Measurements from ENCODE around the gene GTF2F1. TPM values are rescaled to one million over a fixed set of nuclear protein-coding genes. Genes with fewer than 3 reads are reported as not detected.

The GTF2F1 gene
- total and polyA plus RNA-seq, 2 donors (not counting 1 experiment from before 2014, with no cell fraction given), result 41.0 to 56.5 TPM

DNA sequence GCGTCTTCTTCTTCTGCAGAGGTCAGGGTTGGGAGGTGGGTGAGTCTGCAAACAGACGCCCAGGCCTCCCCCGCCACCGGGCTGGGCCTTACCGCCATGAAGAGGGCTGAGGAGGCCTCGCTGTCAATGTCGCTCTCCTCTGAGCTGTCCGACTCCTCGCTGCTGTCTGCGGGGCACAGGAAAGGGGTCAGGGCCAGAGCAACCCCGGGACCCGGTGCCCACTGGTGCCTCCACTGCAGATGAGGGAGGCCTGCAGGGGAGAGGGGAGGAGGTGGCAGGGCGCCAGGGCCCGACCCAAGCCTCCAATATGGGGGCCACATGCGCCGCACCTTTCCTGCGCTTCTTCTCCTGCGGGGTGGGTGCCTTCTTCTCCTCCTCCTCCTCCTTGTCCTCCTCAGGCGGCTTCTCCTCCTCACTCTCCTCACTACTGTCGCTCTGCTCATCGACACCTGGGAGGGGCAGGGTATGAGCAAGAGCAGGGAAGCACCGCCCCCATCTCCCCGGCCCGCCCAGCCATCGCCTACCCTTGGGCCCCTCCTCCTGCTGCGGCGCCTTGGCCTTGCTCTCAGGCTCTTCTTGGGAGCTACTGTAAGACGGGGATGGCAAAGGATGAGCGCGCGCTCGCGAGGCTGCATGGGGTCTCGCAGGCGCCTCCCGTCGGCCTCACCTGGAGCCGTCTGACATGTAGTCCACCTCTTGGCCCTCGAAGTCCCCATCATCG lies 11.8 kb downstream of the GTF2F1 start:
- no peaks in the 10 kb centered on the region for H3K4me1 ChIP-seq (ENCODE audit: control insufficient read depth in 2 of 2, insufficient read depth in 2 of 2, low read length in 2 of 2)
- intact Hi-C loops (cut with micrococcal nuclease), result no loop called here
- H3K36me3 ChIP-seq (replicated peaks in 1 of 2; ENCODE audit: control extremely low read depth in 1 of 2, control insufficient read depth in 1 of 2, extremely low read depth in 1 of 2, insufficient read depth in 2 of 2, low read length in 1 of 2), result peaks cover 0 to 51% of the 10 kb centered on the region in 2 experiments
- CTCF ChIA-PET, result no interaction called here
- no peak overlapping the region for H3K4me3 Mint-ChIP-seq
- H3K4me3 ChIP-seq (ENCODE audit: control extremely low read depth in 1 of 5, extremely low read depth in 1 of 5, insufficient read depth in 1 of 5, low read depth in 2 of 5, low read length in 4 of 5), result no peak overlapping the region
- no peak overlapping the region for H3K27ac Mint-ChIP-seq
- H3K27ac ChIP-seq (ENCODE audit: low read length in 2 of 2), result no peak overlapping the region
- POLR2A ChIA-PET, result no interaction called here
- WGBS (ENCODE audit: insufficient coverage), result 98% methylated on average over 34 of the region's 40 CpGs
- TF ChIP-seq, protein P1, sequence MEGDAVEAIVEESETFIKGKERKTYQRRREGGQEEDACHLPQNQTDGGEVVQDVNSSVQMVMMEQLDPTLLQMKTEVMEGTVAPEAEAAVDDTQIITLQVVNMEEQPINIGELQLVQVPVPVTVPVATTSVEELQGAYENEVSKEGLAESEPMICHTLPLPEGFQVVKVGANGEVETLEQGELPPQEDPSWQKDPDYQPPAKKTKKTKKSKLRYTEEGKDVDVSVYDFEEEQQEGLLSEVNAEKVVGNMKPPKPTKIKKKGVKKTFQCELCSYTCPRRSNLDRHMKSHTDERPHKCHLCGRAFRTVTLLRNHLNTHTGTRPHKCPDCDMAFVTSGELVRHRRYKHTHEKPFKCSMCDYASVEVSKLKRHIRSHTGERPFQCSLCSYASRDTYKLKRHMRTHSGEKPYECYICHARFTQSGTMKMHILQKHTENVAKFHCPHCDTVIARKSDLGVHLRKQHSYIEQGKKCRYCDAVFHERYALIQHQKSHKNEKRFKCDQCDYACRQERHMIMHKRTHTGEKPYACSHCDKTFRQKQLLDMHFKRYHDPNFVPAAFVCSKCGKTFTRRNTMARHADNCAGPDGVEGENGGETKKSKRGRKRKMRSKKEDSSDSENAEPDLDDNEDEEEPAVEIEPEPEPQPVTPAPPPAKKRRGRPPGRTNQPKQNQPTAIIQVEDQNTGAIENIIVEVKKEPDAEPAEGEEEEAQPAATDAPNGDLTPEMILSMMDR (IDR thresholded peaks at IDR 0.05), result no peak
- no peak for TF ChIP-seq EZH2 (IDR thresholded peaks at IDR 0.05; ENCODE audit: borderline replicate concordance, insufficient read depth, low read depth, low read length, poor library complexity, severe bottlenecking)
- no peak overlapping the region for H2AFZ ChIP-seq (ENCODE audit: insufficient read depth, low read depth, low read length, poor library complexity, severe bottlenecking)
- no peak overlapping the region for H3K4me2 ChIP-seq (replicated peaks; ENCODE audit: low read depth, low read length, poor library complexity, severe bottlenecking)
- ATAC-seq (ENCODE audit: low read depth) (no peak), DNase-seq (no peak)
- H3K27me3 Mint-ChIP-seq, result no peaks in the 10 kb centered on the region
- no peaks in the 10 kb centered on the region for H3K79me2 ChIP-seq (ENCODE audit: control insufficient read depth, insufficient read depth, low read length)
- H3K9ac ChIP-seq (ENCODE audit: low read length), result no peak overlapping the region
- no peaks in the 10 kb centered on the region for H3K27me3 ChIP-seq (replicated peaks in 1 of 4; ENCODE audit: control extremely low read depth in 1 of 4, control insufficient read depth in 3 of 4, insufficient read depth in 4 of 4, low read length in 3 of 4)
- no peaks in the 10 kb centered on the region for H4K20me1 ChIP-seq (ENCODE audit: control insufficient read depth, insufficient read depth, low read length, poor library complexity, severe bottlenecking)
- no peaks in the 10 kb centered on the region for H3K4me1 Mint-ChIP-seq
- peaks cover 0 to 18% (median 0%) of the 10 kb centered on the region in 3 donors for H3K9me3 ChIP-seq (ENCODE audit: control extremely low read depth in 1 of 3, control insufficient read depth in 2 of 3, insufficient read depth in 1 of 3, low read length in 2 of 3)
- peaks cover 3% of the 10 kb centered on the region for H3K9me3 Mint-ChIP-seq (ENCODE audit: insufficient read depth)

DNA sequence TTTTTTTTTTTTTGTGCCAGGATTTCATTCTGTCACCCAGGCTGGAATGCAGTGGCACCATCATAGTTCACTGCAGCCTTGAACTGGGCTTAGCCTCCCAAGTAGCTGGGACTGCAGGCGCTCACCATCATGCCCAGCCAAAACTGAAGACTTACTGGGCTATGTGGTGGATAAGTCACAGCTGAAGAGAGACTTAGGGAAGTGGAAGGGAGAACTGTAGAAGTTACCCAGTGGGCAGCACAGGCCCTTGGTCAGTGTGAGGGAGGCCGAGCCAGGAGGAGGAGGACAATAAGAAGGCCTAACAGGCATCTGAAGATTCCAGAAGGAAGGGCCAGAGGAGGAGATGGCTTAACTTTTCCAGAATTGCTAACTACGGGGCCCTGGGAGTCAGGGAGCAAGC lies 13.2 kb downstream of the GTF2F1 start:
- no peak overlapping the region for H2AFZ ChIP-seq (ENCODE audit: insufficient read depth, low read depth, low read length, poor library complexity, severe bottlenecking)
- no peak overlapping the region for H3K4me2 ChIP-seq (replicated peaks; ENCODE audit: low read depth, low read length, poor library complexity, severe bottlenecking)
- ATAC-seq (ENCODE audit: low read depth) (no peak), DNase-seq (no peak)
- Mint-ChIP-seq H3K27ac (no peak overlapping the region), H3K9me3 (ENCODE audit: insufficient read depth) (peaks cover 3% of the 10 kb centered on the region), H3K4me3 (no peak overlapping the region), H3K27me3 (no peaks in the 10 kb centered on the region), H3K4me1 (no peaks in the 10 kb centered on the region)
- POLR2A ChIA-PET, result no interaction called here
- H3K27me3 ChIP-seq (replicated peaks in 1 of 4; ENCODE audit: control extremely low read depth in 1 of 4, control insufficient read depth in 3 of 4, insufficient read depth in 4 of 4, low read length in 3 of 4), result no peaks in the 10 kb centered on the region
- peaks cover 0 to 18% (median 0%) of the 10 kb centered on the region in 3 donors for H3K9me3 ChIP-seq (ENCODE audit: control extremely low read depth in 1 of 3, control insufficient read depth in 2 of 3, insufficient read depth in 1 of 3, low read length in 2 of 3)
- 93% methylated on average over 3 of the region's 3 CpGs for WGBS (ENCODE audit: insufficient coverage)
- H3K79me2 ChIP-seq (ENCODE audit: control insufficient read depth, insufficient read depth, low read length), result no peaks in the 10 kb centered on the region
- no peak for TF ChIP-seq EZH2 (IDR thresholded peaks at IDR 0.05; ENCODE audit: borderline replicate concordance, insufficient read depth, low read depth, low read length, poor library complexity, severe bottlenecking)
- H3K4me1 ChIP-seq (ENCODE audit: control insufficient read depth in 2 of 2, insufficient read depth in 2 of 2, low read length in 2 of 2), result no peaks in the 10 kb centered on the region
- H3K4me3 ChIP-seq (ENCODE audit: control extremely low read depth in 1 of 5, extremely low read depth in 1 of 5, insufficient read depth in 1 of 5, low read depth in 2 of 5, low read length in 4 of 5), result no peak overlapping the region
- no peak overlapping the region for H3K9ac ChIP-seq (ENCODE audit: low read length)
- H3K27ac ChIP-seq (ENCODE audit: low read length in 2 of 2), result no peak overlapping the region
- CTCF ChIA-PET, result interaction anchor here (0.7 kb wide), 1 partner anchor 412 kb away, joined by 3 read pairs; no protein-coding TSS in a partner anchor
- H4K20me1 ChIP-seq (ENCODE audit: control insufficient read depth, insufficient read depth, low read length, poor library complexity, severe bottlenecking), result no peaks in the 10 kb centered on the region
- intact Hi-C loops (cut with micrococcal nuclease), result no loop called here
- H3K36me3 ChIP-seq (replicated peaks in 1 of 2; ENCODE audit: control extremely low read depth in 1 of 2, control insufficient read depth in 1 of 2, extremely low read depth in 1 of 2, insufficient read depth in 2 of 2, low read length in 1 of 2), result peaks cover 0 to 45% of the 10 kb centered on the region in 2 experiments
